GM12873 (cell line): ENCODE data around the gene PDCD4.

Experiments
- TF ChIP-seq, protein P1 (sequence below): IDR thresholded peaks from 2 replicates; pipeline ENCODE4 v1.5.1; 2012; ENCODE audit warnings: low read depth, mild to moderate bottlenecking, moderate library complexity, low read length, control low read depth; ENCODE audit not compliant: insufficient read depth; ENCODE audit errors: missing control alignments

The PDCD4 gene

GRCh38 chr10:110859206-110859972 lies 12.3 kb upstream of the PDCD4 start:
- TF ChIP-seq, protein P1, sequence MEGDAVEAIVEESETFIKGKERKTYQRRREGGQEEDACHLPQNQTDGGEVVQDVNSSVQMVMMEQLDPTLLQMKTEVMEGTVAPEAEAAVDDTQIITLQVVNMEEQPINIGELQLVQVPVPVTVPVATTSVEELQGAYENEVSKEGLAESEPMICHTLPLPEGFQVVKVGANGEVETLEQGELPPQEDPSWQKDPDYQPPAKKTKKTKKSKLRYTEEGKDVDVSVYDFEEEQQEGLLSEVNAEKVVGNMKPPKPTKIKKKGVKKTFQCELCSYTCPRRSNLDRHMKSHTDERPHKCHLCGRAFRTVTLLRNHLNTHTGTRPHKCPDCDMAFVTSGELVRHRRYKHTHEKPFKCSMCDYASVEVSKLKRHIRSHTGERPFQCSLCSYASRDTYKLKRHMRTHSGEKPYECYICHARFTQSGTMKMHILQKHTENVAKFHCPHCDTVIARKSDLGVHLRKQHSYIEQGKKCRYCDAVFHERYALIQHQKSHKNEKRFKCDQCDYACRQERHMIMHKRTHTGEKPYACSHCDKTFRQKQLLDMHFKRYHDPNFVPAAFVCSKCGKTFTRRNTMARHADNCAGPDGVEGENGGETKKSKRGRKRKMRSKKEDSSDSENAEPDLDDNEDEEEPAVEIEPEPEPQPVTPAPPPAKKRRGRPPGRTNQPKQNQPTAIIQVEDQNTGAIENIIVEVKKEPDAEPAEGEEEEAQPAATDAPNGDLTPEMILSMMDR = no peak

DNA sequence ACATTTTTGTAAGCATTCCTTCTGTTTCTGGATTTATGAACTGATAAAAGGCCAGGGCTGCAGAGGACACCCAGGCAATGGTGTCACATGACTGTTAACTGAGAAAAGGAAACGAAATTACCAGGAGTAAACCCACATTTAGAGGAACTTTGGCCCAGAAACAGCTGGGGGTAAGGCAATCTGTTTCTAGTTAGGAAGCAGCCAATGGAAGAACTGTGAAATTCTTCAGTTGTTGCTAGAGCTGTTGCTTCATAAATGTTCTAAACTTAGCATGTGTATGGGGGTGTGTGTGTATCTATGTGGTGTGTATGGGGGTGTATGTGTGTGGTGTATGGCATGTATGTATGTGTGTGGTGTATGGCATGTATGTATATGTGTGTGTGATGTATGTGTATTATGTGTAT lies 11.8 kb upstream of the PDCD4 start:
- TF ChIP-seq, protein P1 = no peak

DNA sequence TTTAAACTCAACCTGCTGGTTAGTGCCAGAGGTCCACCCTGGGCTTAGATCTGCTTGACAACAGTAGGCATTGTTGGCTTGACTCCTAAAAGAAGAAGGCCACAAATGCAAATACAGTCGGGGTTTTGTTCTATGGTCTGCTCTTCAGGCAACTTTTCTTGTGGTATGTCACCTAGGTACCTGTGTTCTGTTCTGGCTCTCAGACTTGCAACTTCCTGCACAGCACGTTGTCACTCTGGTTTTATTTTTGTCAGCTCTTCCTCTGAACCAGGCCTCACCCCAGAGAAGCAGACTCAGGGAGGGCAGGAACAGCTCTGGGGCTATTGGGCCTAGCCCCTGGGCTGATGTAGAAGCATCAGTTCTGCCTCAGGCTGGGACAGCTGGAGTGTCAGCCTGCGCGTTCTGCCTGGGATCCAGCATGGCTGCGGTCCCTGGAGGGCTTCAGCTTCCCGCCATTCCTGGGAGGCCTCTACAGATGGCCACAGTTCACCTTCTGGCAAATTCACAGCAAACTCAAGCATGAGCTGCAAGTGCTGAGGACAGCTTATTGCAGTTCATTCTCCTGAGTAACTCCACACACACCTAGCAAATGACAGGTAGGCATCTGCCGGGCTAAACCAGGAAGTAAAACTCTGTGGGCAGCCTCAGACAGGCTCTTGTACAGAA lies 11.0 kb upstream of the PDCD4 start:
- TF ChIP-seq, protein P1 = no peak

- TF ChIP-seq, protein P1 = no peak
Measured at GRCh38 chr10:110861476-110861875, 10.3 kb upstream of the PDCD4 start.

DNA sequence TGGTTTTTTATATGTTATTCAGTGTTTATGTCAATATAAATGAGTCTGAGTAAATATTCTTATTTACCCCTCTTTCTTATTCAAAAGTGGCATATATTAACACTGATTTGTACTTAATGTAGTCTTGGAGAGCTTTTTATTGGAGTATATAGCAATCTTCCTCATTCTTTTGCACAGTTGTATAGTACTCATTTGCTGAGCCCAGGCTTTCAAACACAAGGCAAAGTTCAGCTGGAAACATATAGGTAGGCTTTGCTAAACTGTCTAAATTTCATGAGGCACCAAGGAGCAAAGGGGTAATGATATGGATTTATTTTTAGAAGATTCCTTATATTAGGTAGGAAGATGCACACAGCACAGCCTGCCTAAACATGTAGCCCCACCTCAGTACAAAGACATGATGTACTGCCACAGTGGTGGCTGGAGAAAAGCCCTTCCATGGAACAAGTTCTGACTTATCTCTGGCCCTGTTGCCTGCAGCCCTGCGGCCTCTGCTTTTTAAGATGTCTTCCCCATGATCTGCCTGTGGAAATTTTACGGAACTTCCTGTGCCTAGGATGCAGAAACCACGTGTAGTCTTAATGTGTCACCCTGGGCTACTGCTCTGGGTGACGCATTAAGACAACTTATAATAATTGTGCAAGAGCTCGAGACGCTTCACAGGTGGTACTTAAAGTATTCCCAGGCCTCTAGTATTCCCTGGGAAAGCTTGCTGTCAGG lies 9.6 kb upstream of the PDCD4 start:
- TF ChIP-seq, protein P1 = no peak

- TF ChIP-seq, protein P1 = no peak
Measured at GRCh38 chr10:110862961-110863360, 8.8 kb upstream of the PDCD4 start.

DNA sequence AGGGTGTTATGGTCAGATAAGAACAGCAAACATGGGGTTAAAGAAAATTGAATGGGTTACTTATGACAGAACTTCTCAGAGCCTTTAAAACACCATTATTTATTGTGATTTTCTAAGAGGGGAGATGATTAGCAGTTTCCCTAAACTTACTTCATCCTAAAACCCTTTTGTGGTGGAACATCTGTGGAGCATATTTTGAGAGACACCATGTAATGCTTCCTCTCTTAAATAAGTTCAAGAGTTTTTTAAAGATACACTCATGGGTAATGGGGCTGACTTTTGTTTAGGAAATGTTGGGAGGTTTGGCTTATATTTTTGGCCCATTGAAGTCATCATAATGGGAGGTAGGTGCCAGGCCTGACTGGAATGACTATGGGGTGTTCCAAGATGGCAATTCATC lies 8.4 kb upstream of the PDCD4 start:
- TF ChIP-seq, protein P1 = no peak
